Tibial nerve (tissue), 4 donors: Measurements from ENCODE around the gene HTRA1.

Experiments used
- CTCF ChIP-seq, 5 experiments: fragments of 200-600 bp in 3 of 5; fragments of 450-650 bp in 2 of 5; sonication (generic) in 3 of 5; IDR thresholded peaks; one replicate each; pipeline ENCODE4 v1.5.1; 2016 to 2019; ENCODE audit warnings: antibody characterized with exemption in 5 of 5, mild to moderate bottlenecking in 3 of 5, moderate library complexity in 2 of 5
- EP300 ChIP-seq, 2 donors: sonication (generic); formaldehyde crosslinking; IDR thresholded peaks; one replicate each; pipeline ENCODE4 v1.6.1; 2017; ENCODE audit warnings: antibody characterized with exemption in 2 of 2, mild to moderate bottlenecking in 1 of 2
- POLR2A ChIP-seq, 2 donors: fragments of 450-650 bp; IDR thresholded peaks; one replicate each; pipeline ENCODE4 v1.6.1; 2017; ENCODE audit warnings: antibody characterized with exemption in 2 of 2, mild to moderate bottlenecking in 2 of 2, moderate library complexity in 2 of 2

GRCh38 chr10:122515588-122516231 lies 54.4 kb downstream of the HTRA1 start:
- TF ChIP-seq CTCF (IDR thresholded peaks at IDR 0.05) = no peak
- no peak for TF ChIP-seq POLR2A (IDR thresholded peaks at IDR 0.05)
- TF ChIP-seq EP300 (IDR thresholded peaks at IDR 0.05) = no peak
